PFSK-1 (cell line): ENCODE data around the gene TGM6.

Source experiments
- POLR2AphosphoS5 ChIP-seq: IDR thresholded peaks from 2 replicates; pipeline ENCODE4 v1.6.1; 2012; ENCODE audit warnings: low read depth, mild to moderate bottlenecking, control low read depth, low read length, moderate library complexity
- SIN3A ChIP-seq: IDR thresholded peaks from 2 replicates; pipeline ENCODE4 v1.6.1; 2012; ENCODE audit warnings: mild to moderate bottlenecking, low read length, moderate library complexity, borderline replicate concordance; ENCODE audit not compliant: insufficient read depth
- TAF1 ChIP-seq: IDR thresholded peaks from 2 replicates; pipeline ENCODE4 v1.6.1; 2012; ENCODE audit warnings: low read length, control low read depth, borderline replicate concordance; ENCODE audit not compliant: insufficient read depth
- TF ChIP-seq, protein P1 (sequence below), 2 experiments: IDR thresholded peaks; 2 replicates each; pipeline versions ENCODE4 v1.6.1 to v1.8.0; 2011 to 2012; ENCODE audit warnings: low read depth in 2 of 2, low read length in 2 of 2, control low read depth in 1 of 2, inconsistent platforms in 1 of 2, mild to moderate bottlenecking in 1 of 2, moderate library complexity in 1 of 2; ENCODE audit not compliant: insufficient read depth in 1 of 2

DNA sequence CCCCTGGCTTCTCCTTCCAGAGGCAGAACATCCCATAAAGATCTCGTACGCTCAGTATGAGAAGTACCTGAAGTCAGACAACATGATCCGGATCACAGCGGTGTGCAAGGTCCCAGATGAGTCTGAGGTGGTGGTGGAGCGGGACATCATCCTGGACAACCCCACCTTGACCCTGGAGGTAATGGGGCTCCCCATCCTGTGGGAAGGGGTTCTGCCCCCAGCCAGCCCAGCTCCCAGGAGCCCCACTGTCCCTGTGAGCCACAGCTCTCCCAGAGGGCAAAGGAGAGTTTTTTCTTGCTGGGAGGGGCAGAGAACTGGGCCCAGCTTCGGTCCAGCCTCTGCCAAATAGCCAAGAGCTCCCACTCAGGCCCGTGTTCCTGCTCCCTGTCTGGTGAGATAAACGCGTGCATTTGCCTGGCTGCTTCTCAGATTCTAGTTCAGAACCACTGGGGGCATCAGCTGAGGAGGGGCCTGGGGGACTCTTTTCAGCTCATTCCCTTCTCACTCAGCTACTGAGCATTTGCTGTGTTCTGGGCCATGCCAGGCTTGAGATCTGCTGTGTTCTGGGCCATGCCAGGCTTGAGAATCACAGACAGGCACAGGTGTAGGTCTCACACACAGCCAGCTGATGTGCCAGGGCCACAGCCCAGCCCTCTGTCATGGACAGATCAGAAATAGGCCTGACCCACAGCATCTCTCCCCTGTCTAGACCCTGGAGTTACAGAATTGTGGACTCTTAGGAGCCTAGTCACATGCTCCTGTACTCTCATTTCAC is 45.4 kb upstream of the TGM6 start:
- TF ChIP-seq POLR2AphosphoS5 (no peak), SIN3A (no peak), TAF1 (no peak)
- TF ChIP-seq, protein P1, sequence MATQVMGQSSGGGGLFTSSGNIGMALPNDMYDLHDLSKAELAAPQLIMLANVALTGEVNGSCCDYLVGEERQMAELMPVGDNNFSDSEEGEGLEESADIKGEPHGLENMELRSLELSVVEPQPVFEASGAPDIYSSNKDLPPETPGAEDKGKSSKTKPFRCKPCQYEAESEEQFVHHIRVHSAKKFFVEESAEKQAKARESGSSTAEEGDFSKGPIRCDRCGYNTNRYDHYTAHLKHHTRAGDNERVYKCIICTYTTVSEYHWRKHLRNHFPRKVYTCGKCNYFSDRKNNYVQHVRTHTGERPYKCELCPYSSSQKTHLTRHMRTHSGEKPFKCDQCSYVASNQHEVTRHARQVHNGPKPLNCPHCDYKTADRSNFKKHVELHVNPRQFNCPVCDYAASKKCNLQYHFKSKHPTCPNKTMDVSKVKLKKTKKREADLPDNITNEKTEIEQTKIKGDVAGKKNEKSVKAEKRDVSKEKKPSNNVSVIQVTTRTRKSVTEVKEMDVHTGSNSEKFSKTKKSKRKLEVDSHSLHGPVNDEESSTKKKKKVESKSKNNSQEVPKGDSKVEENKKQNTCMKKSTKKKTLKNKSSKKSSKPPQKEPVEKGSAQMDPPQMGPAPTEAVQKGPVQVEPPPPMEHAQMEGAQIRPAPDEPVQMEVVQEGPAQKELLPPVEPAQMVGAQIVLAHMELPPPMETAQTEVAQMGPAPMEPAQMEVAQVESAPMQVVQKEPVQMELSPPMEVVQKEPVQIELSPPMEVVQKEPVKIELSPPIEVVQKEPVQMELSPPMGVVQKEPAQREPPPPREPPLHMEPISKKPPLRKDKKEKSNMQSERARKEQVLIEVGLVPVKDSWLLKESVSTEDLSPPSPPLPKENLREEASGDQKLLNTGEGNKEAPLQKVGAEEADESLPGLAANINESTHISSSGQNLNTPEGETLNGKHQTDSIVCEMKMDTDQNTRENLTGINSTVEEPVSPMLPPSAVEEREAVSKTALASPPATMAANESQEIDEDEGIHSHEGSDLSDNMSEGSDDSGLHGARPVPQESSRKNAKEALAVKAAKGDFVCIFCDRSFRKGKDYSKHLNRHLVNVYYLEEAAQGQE (IDR thresholded peaks at IDR 0.05; ENCODE audit: insufficient read depth in 1 of 2, low read depth in 2 of 2, low read length in 2 of 2): no peak
